IMR-90 (cell line): Measurements from ENCODE around the gene ATP6V1E1. TPM values are rescaled to one million over a fixed set of nuclear protein-coding genes. Genes with fewer than 3 reads are reported as not detected.

Experiments
- ATAC-seq: fragments of 200-7000 bp; cut with Tn5 transposase; 2 replicates; pipeline ENCODE4 v1.9.1; 2020; ENCODE audit warnings: low read depth, mild to moderate bottlenecking, moderate library complexity
- BruUV-seq: library from RNA; stranded (reverse); fragments of 400-500 nt; replicated peaks from 2 replicates; lab custom pipeline; 2021; lab: Mats Ljungman, UMichigan
- CTCF ChIA-PET: fragments of 300-600 bp; formaldehyde crosslinking; extraction: SDS; loops from one replicate; lab custom pipeline; 2021; ENCODE audit warnings: antibody characterized with exemption; lab: Yijun Ruan, JAX
- POLR2A ChIA-PET: fragments of 300-600 bp; sonication (Branson Sonifier 250); formaldehyde crosslinking; loops from one replicate; lab custom pipeline; 2022; ENCODE audit warnings: antibody characterized with exemption; ENCODE audit not compliant: unreplicated experiment; lab: Charles Lee
- DNase-seq: peaks from one replicate; pipeline ENCODE4 v3.0.0; 2013
- H2AFZ ChIP-seq: replicated peaks from 2 replicates; pipeline ENCODE3; 2013; ENCODE audit warnings: low read length, mild to moderate bottlenecking; ENCODE audit not compliant: poor library complexity
- H2AK5ac ChIP-seq: 2 replicates; pipeline ENCODE4 v1.6.1; 2013; ENCODE audit warnings: low read depth, low read length, inconsistent platforms
- H2AK9ac ChIP-seq: replicated peaks from 2 replicates; pipeline ENCODE3; 2013; ENCODE audit warnings: mild to moderate bottlenecking, low read depth, low read length, moderate library complexity; ENCODE audit not compliant: poor library complexity
- H2BK120ac ChIP-seq: 2 replicates; pipeline ENCODE4 v1.6.1; 2013; ENCODE audit warnings: low read depth, low read length, inconsistent platforms
- H2BK15ac ChIP-seq: 3 replicates; pipeline ENCODE4 v1.6.1; 2013; ENCODE audit warnings: low read depth, low read length, inconsistent platforms
- H2BK20ac ChIP-seq: 2 replicates; pipeline ENCODE4 v1.6.1; 2013; ENCODE audit warnings: low read depth, mild to moderate bottlenecking, inconsistent platforms, low read length, moderate library complexity
- H2BK5ac ChIP-seq: 2 replicates; pipeline ENCODE4 v1.6.1; 2013; ENCODE audit warnings: mild to moderate bottlenecking, low read depth, low read length, inconsistent platforms; ENCODE audit not compliant: poor library complexity, severe bottlenecking
- H3K14ac ChIP-seq: replicated peaks from 2 replicates; pipeline ENCODE4 v1.6.1; 2013; ENCODE audit warnings: low read depth, low read length, inconsistent platforms
- H3K18ac ChIP-seq: 2 replicates; pipeline ENCODE4 v1.6.1; 2013; ENCODE audit warnings: low read depth, low read length, control low read depth
- H3K23ac ChIP-seq: 2 replicates; pipeline ENCODE4 v1.6.1; 2013; ENCODE audit warnings: low read depth, low read length, inconsistent platforms
- H3K27ac ChIP-seq: 2 replicates; pipeline ENCODE4 v1.5.1; 2013; ENCODE audit warnings: mild to moderate bottlenecking, control low read depth, low read length; ENCODE audit not compliant: insufficient read depth
- H3K27me3 ChIP-seq: 2 replicates; pipeline ENCODE4 v1.6.1; 2013; ENCODE audit warnings: low read length; ENCODE audit not compliant: control insufficient read depth, insufficient read depth
- H3K36me3 ChIP-seq: 2 replicates; pipeline ENCODE4 v1.6.1; 2013; ENCODE audit warnings: low read length, mixed read lengths; ENCODE audit not compliant: control insufficient read depth, insufficient read depth
- H3K4ac ChIP-seq: 2 replicates; pipeline ENCODE4 v1.6.1; 2013; ENCODE audit warnings: low read depth, low read length, inconsistent platforms
- H3K4me1 ChIP-seq: 2 replicates; pipeline ENCODE4 v1.6.1; 2013; ENCODE audit warnings: low read length, mixed read lengths; ENCODE audit not compliant: control insufficient read depth, insufficient read depth
- H3K4me2 ChIP-seq: 2 replicates; pipeline ENCODE4 v1.6.1; 2013; ENCODE audit warnings: low read depth, mild to moderate bottlenecking, control low read depth, low read length, moderate library complexity
- H3K4me3 ChIP-seq: 2 replicates; pipeline ENCODE4 v1.5.1; 2013; ENCODE audit warnings: low read depth, mild to moderate bottlenecking, control low read depth, low read length, moderate library complexity; ENCODE audit not compliant: insufficient read depth
- H3K56ac ChIP-seq: 2 replicates; pipeline ENCODE4 v1.6.1; 2013; ENCODE audit warnings: low read length, inconsistent platforms; ENCODE audit not compliant: insufficient read depth; ENCODE audit errors: extremely low read depth
- H3K79me1 ChIP-seq, 2 experiments: 2 replicates each; pipeline ENCODE4 v1.6.1; 2013; ENCODE audit warnings: low read length in 2 of 2, inconsistent platforms in 1 of 2, low read depth in 1 of 2
- H3K9ac ChIP-seq: 2 replicates; pipeline ENCODE4 v1.6.1; 2013; ENCODE audit warnings: low read depth, low read length, control low read depth
- H3K9me1 ChIP-seq: 2 replicates; pipeline ENCODE4 v1.6.1; 2013; ENCODE audit warnings: low read length, inconsistent platforms; ENCODE audit not compliant: insufficient read depth
- H3K9me3 ChIP-seq: 2 replicates; pipeline ENCODE4 v1.6.1; 2013; ENCODE audit warnings: low read length; ENCODE audit not compliant: control insufficient read depth, insufficient read depth
- H4K20me1 ChIP-seq: 2 replicates; pipeline ENCODE4 v1.6.1; 2013; ENCODE audit warnings: low read length, inconsistent platforms; ENCODE audit not compliant: insufficient read depth
- H4K5ac ChIP-seq: 2 replicates; pipeline ENCODE4 v1.6.1; 2013; ENCODE audit warnings: mild to moderate bottlenecking, low read depth, low read length, control low read depth
- H4K8ac ChIP-seq, 2 experiments: 2 replicates each; pipeline ENCODE4 v1.6.1; 2013; ENCODE audit warnings: low read depth in 2 of 2, low read length in 2 of 2, control low read depth in 1 of 2, inconsistent platforms in 1 of 2
- H4K91ac ChIP-seq: 2 replicates; pipeline ENCODE4 v1.6.1; 2013; ENCODE audit warnings: low read depth, low read length, inconsistent platforms; ENCODE audit not compliant: insufficient read depth
- CEBPB ChIP-seq: IDR thresholded peaks from 2 replicates; pipeline ENCODE4 v1.6.1; 2012; ENCODE audit warnings: low read depth, low read length, improper control_type of control experiment
- CHD1 ChIP-seq: IDR thresholded peaks from 2 replicates; pipeline ENCODE4 v1.6.1; 2012; ENCODE audit warnings: low read depth, low read length, improper control_type of control experiment
- CTCF ChIP-seq: conservative IDR thresholded peaks from 2 replicates; pipeline ENCODE4 v1.5.1; 2012; ENCODE audit warnings: mild to moderate bottlenecking, low read depth, low read length, improper control_type of control experiment
- FOS ChIP-seq: fragments of 150-350 bp; IDR thresholded peaks from 2 replicates; pipeline ENCODE4 v1.6.1; 2016; ENCODE audit warnings: low read depth, low read length
- MAFK ChIP-seq: IDR thresholded peaks from 2 replicates; pipeline ENCODE4 v1.6.1; 2012; ENCODE audit warnings: low read depth, low read length, improper control_type of control experiment
- MAZ ChIP-seq: IDR thresholded peaks from 2 replicates; pipeline ENCODE4 v1.6.1; 2012; ENCODE audit warnings: low read depth, mild to moderate bottlenecking, low read length, improper control_type of control experiment, moderate library complexity, borderline replicate concordance
- MXI1 ChIP-seq: IDR thresholded peaks from 2 replicates; pipeline ENCODE4 v1.6.1; 2012; ENCODE audit warnings: low read depth, mild to moderate bottlenecking, low read length, moderate library complexity, borderline replicate concordance
- NFE2L2 ChIP-seq: fragments of 150-350 bp; IDR thresholded peaks from 2 replicates; pipeline ENCODE4 v1.6.1; 2016; ENCODE audit warnings: low read depth, mild to moderate bottlenecking, low read length
- POLR2A ChIP-seq: IDR thresholded peaks from 2 replicates; pipeline ENCODE4 v1.6.1; 2012; ENCODE audit warnings: mild to moderate bottlenecking, low read depth, low read length
- RAD21 ChIP-seq: IDR thresholded peaks from 2 replicates; pipeline ENCODE4 v1.6.1; 2012; ENCODE audit warnings: low read length, improper control_type of control experiment
- RCOR1 ChIP-seq: IDR thresholded peaks from 2 replicates; pipeline ENCODE4 v1.6.1; 2012; ENCODE audit warnings: mild to moderate bottlenecking, low read length, improper control_type of control experiment; ENCODE audit not compliant: insufficient replicate concordance
- RFX5 ChIP-seq: IDR thresholded peaks from 2 replicates; pipeline ENCODE4 v1.8.0; 2012; ENCODE audit warnings: low read depth, mild to moderate bottlenecking, low read length, moderate library complexity
- SMC3 ChIP-seq: fragments of 150-350 bp; IDR thresholded peaks from 2 replicates; pipeline ENCODE4 v1.6.1; 2016; ENCODE audit warnings: low read depth, mild to moderate bottlenecking, antibody characterized with exemption, low read length, moderate library complexity
- WGBS, 2 experiments: methylation state at CpG; one replicate each; pipeline versions ENCODE4 v1.1.5 to v1.1.7; 2013; ENCODE audit warnings: missing lambda C conversion rate in 2 of 2; ENCODE audit not compliant: insufficient read length in 1 of 2; ENCODE audit errors: extremely low coverage in 2 of 2; 5-methylcytosine and 5-hydroxymethylcytosine counted together
- dilution Hi-C: fragments of 300-500 bp; cut with HindIII; formaldehyde crosslinking; loops from one replicate; pipeline ENCODE4 v1.14.3; 2018; ENCODE audit warnings: low sequenced_read_pairs; ENCODE audit not compliant: unreplicated experiment
- in situ Hi-C: fragments of 300-500 bp; cut with MboI; formaldehyde crosslinking; loops from 3 replicates; pipeline ENCODE4 v1.14.3; 2019; ENCODE audit warnings: low sequenced_read_pairs, inconsistent platforms, mixed read lengths
- intact Hi-C: fragments of 100-400 bp; cut with micrococcal nuclease; formaldehyde crosslinking; loops from 2 replicates; pipeline ENCODE4 v1.10.0; 2022
- polyA plus RNA-seq, 3 experiments: library from polyadenylated mRNA; depleted of rRNA; stranded (reverse); fragments of >200 nt; gene quantifications; 2 replicates each; pipeline ENCODE4 v1.2.3, GENCODE V29; 2012; ENCODE audit warnings: low replicate concordance in 1 of 3
- total RNA-seq: library from RNA; depleted of rRNA; stranded (reverse); fragments of >200 nt; gene quantifications from 2 replicates; pipeline ENCODE4 v1.2.3, GENCODE V29; 2012
- TF ChIP-seq, protein P1 (sequence below): fragments of 150-350 bp; IDR thresholded peaks from 2 replicates; pipeline ENCODE4 v1.6.1; 2016; ENCODE audit warnings: low read depth, mild to moderate bottlenecking, low read length, moderate library complexity, borderline replicate concordance
- TF ChIP-seq, protein P2 (sequence below): fragments of 150-350 bp; IDR thresholded peaks from 2 replicates; pipeline ENCODE4 v1.6.1; 2017; ENCODE audit warnings: mild to moderate bottlenecking, antibody characterized with exemption, low read length, low read depth

ATP6V1E1 gene
- total and polyA plus RNA-seq, 2 of the 4 experiments (the other 2 are of a cell fraction), result 144 to 148 TPM

GRCh38 chr22:17575681-17576080 lies 52.9 kb downstream of the ATP6V1E1 start:
- Histone ChIP-seq H2AK9ac (no peak overlapping the region), H3K56ac (no peak overlapping the region), H2BK120ac (no peak overlapping the region), H3K4me3 (no peak overlapping the region), H3K9me1 (no peaks in the 10 kb centered on the region; the same call in 1 of the 2 replicates), H3K9me3 (no peaks in the 10 kb centered on the region), H3K23ac (no peak overlapping the region), H2BK20ac (no peak overlapping the region), H4K91ac (no peak overlapping the region), H2AK5ac (no peak overlapping the region), H3K27ac (no peak overlapping the region), H3K4ac (no peak overlapping the region), H3K79me1 (no peaks in the 10 kb centered on the region), H3K4me1 (peaks cover 4% of the 10 kb centered on the region), H2AFZ (no peak overlapping the region), H3K14ac (no peak overlapping the region), H4K20me1 (no peaks in the 10 kb centered on the region), H4K8ac (no peak overlapping the region), H3K36me3 (no peaks in the 10 kb centered on the region), H4K5ac (no peak overlapping the region), H3K4me2 (no peak overlapping the region), H3K9ac (no peak overlapping the region), H2BK5ac (no peak overlapping the region), H2BK15ac (no peak overlapping the region), H3K27me3 (no peaks in the 10 kb centered on the region), H3K18ac (no peak overlapping the region)
- ATAC-seq (no peak), DNase-seq (no peak)
- intact Hi-C loops, result loop anchor here (10.0 kb wide), 1 partner anchor 139 kb away; no protein-coding TSS in a partner anchor
- TF ChIP-seq NFE2L2 (no peak), SMC3 (no peak), POLR2A (no peak), MAZ (no peak), CTCF (no peak), RFX5 (no peak), FOS (no peak), MXI1 (no peak), RCOR1 (no peak), MAFK (no peak), CHD1 (no peak), CEBPB (no peak), RAD21 (no peak)
- TF ChIP-seq, protein P1, sequence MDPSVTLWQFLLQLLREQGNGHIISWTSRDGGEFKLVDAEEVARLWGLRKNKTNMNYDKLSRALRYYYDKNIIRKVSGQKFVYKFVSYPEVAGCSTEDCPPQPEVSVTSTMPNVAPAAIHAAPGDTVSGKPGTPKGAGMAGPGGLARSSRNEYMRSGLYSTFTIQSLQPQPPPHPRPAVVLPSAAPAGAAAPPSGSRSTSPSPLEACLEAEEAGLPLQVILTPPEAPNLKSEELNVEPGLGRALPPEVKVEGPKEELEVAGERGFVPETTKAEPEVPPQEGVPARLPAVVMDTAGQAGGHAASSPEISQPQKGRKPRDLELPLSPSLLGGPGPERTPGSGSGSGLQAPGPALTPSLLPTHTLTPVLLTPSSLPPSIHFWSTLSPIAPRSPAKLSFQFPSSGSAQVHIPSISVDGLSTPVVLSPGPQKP, result no peak
- TF ChIP-seq, protein P2, sequence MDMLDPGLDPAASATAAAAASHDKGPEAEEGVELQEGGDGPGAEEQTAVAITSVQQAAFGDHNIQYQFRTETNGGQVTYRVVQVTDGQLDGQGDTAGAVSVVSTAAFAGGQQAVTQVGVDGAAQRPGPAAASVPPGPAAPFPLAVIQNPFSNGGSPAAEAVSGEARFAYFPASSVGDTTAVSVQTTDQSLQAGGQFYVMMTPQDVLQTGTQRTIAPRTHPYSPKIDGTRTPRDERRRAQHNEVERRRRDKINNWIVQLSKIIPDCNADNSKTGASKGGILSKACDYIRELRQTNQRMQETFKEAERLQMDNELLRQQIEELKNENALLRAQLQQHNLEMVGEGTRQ, result no peak
- ChIA-PET CTCF (no interaction called here), POLR2A (no interaction called here)
- dilution Hi-C loops, result no loop called here
- no TSS peak for BruUV-seq
- no CpG with 5 or more reads among the region's 4 CpGs for WGBS, 2 experiments
- in situ Hi-C loops, result no loop called here
